Parathyroid adenoma (tissue), 2 donors: ENCODE data around the gene ARHGEF28.

Experiments used
- H2AFZ ChIP-seq: fragments of 300-600 bp; sonication (generic); one replicate; pipeline ENCODE4 v1.7.0; 2017; ENCODE audit warnings: antibody characterized with exemption, mild to moderate bottlenecking
- H3K27ac ChIP-seq: fragments of 300-600 bp; sonication (generic); one replicate; pipeline ENCODE4 v1.7.0; 2017
- H3K27me3 ChIP-seq: fragments of 300-600 bp; sonication (generic); one replicate; pipeline ENCODE4 v1.7.0; 2017; ENCODE audit warnings: low read length; ENCODE audit not compliant: control insufficient read depth, insufficient read depth
- H3K36me3 ChIP-seq: fragments of 300-600 bp; sonication (generic); one replicate; pipeline ENCODE4 v1.7.0; 2017; ENCODE audit warnings: low read length; ENCODE audit not compliant: control insufficient read depth, insufficient read depth
- H3K4me1 ChIP-seq: fragments of 300-600 bp; sonication (generic); one replicate; pipeline ENCODE4 v1.7.0; 2017; ENCODE audit warnings: control low read depth
- H3K4me2 ChIP-seq: fragments of 300-600 bp; sonication (generic); one replicate; pipeline ENCODE4 v1.7.0; 2017; ENCODE audit warnings: low read length
- H3K4me3 ChIP-seq: fragments of 300-600 bp; sonication (generic); one replicate; pipeline ENCODE4 v1.7.0; 2017; ENCODE audit warnings: low read depth, low read length
- H3K79me2 ChIP-seq: fragments of 300-600 bp; sonication (generic); one replicate; pipeline ENCODE4 v1.7.0; 2017; ENCODE audit warnings: control low read depth
- H3K9ac ChIP-seq: fragments of 300-600 bp; sonication (generic); one replicate; pipeline ENCODE4 v1.7.0; 2017; ENCODE audit warnings: mild to moderate bottlenecking
- H3K9me3 ChIP-seq: fragments of 300-600 bp; sonication (generic); one replicate; pipeline ENCODE4 v1.7.0; 2017; ENCODE audit warnings: low read length; ENCODE audit not compliant: control insufficient read depth
- TF ChIP-seq, protein P1 (sequence below): fragments of 300-600 bp; sonication (generic); IDR thresholded peaks from one replicate; pipeline ENCODE4 v1.7.0; 2017; ENCODE audit warnings: antibody characterized with exemption, mild to moderate bottlenecking
- donor health status: primary hyperparathyroidism.

Gene ARHGEF28

DNA sequence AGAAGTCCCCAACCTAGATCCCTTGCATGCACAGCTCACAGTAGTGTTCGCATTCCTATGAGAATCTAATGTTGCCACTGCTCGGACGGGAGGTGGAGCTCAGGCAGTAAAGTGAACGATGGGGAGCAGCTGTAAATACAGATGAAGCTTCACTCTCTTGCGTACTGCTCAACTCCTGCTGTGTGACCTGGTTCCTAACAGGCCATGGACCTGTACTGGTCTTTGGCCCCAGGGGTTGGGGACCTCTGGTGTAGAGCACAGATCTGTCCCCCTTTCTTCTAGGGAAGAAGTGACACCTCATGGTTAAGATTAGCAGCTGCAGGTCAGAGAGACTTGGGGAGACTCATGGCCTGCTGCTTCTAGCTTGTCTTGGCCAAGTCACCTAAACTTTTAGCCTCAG lies 7.1 kb downstream of the ARHGEF28 start:
- TF ChIP-seq, protein P1, sequence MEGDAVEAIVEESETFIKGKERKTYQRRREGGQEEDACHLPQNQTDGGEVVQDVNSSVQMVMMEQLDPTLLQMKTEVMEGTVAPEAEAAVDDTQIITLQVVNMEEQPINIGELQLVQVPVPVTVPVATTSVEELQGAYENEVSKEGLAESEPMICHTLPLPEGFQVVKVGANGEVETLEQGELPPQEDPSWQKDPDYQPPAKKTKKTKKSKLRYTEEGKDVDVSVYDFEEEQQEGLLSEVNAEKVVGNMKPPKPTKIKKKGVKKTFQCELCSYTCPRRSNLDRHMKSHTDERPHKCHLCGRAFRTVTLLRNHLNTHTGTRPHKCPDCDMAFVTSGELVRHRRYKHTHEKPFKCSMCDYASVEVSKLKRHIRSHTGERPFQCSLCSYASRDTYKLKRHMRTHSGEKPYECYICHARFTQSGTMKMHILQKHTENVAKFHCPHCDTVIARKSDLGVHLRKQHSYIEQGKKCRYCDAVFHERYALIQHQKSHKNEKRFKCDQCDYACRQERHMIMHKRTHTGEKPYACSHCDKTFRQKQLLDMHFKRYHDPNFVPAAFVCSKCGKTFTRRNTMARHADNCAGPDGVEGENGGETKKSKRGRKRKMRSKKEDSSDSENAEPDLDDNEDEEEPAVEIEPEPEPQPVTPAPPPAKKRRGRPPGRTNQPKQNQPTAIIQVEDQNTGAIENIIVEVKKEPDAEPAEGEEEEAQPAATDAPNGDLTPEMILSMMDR = no peak
- Histone ChIP-seq H3K27ac (no peak overlapping the region), H3K4me1 (no peaks in the 10 kb centered on the region), H3K27me3 (no peaks in the 10 kb centered on the region), H2AFZ (no peak overlapping the region), H3K9me3 (no peaks in the 10 kb centered on the region), H3K79me2 (no peaks in the 10 kb centered on the region), H3K9ac (no peak overlapping the region), H3K4me3 (no peak overlapping the region), H3K36me3 (no peaks in the 10 kb centered on the region), H3K4me2 (no peak overlapping the region)

DNA sequence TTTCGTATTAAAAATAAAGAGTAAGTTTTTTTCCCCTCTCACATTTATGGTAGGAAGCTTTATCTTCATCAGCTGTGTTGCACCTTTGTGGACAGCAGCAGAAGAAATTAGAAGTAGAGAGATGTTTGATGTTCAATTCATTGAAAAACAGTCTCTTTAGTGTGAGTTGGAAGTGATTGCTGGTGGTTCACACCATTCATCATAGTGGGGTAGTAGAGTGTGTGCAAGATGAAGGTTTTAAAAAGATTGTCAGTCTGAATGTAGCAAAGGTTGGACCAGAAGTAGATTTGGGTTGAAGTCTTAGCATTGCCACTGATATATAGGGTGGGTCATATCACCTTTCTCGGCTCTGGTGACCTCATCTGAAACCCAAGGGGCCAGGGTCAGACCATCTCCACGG lies 10.4 kb downstream of the ARHGEF28 start:
- no peak overlapping the region for H3K4me2 ChIP-seq
- no peak overlapping the region for H3K27ac ChIP-seq
- H2AFZ ChIP-seq = no peak overlapping the region
- H3K4me1 ChIP-seq = no peaks in the 10 kb centered on the region
- no peaks in the 10 kb centered on the region for H3K9me3 ChIP-seq
- TF ChIP-seq, protein P1 = no peak
- H3K9ac ChIP-seq = no peak overlapping the region
- H3K36me3 ChIP-seq = no peaks in the 10 kb centered on the region
- no peaks in the 10 kb centered on the region for H3K79me2 ChIP-seq
- no peak overlapping the region for H3K4me3 ChIP-seq
- H3K27me3 ChIP-seq = no peaks in the 10 kb centered on the region

DNA sequence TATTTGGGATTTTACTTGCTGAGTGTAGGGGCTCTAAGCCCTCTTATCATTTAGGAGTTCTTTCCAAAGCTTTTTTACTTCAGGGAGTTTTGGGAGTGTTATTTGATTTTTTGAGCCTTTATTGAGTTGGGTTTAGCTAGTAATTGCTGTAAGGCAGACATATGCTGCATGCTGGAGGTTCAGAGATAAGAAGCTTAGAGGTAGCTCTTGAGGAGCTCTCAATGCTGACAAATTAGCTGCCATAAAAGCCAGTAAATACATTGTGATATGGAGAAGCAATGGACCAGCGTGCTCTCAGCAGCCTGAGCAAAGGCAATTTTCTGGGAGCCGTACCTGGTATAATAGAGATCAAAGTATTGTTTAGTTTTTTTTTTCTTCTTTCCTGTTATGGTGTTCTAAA lies 11.6 kb downstream of the ARHGEF28 start:
- no peak overlapping the region for H3K4me3 ChIP-seq
- H3K9me3 ChIP-seq = no peaks in the 10 kb centered on the region
- H3K4me2 ChIP-seq = no peak overlapping the region
- H3K4me1 ChIP-seq = no peaks in the 10 kb centered on the region
- no peak overlapping the region for H2AFZ ChIP-seq
- TF ChIP-seq, protein P1 = no peak
- H3K9ac ChIP-seq = no peak overlapping the region
- no peaks in the 10 kb centered on the region for H3K36me3 ChIP-seq
- H3K27me3 ChIP-seq = no peaks in the 10 kb centered on the region
- no peak overlapping the region for H3K27ac ChIP-seq
- H3K79me2 ChIP-seq = no peaks in the 10 kb centered on the region

DNA sequence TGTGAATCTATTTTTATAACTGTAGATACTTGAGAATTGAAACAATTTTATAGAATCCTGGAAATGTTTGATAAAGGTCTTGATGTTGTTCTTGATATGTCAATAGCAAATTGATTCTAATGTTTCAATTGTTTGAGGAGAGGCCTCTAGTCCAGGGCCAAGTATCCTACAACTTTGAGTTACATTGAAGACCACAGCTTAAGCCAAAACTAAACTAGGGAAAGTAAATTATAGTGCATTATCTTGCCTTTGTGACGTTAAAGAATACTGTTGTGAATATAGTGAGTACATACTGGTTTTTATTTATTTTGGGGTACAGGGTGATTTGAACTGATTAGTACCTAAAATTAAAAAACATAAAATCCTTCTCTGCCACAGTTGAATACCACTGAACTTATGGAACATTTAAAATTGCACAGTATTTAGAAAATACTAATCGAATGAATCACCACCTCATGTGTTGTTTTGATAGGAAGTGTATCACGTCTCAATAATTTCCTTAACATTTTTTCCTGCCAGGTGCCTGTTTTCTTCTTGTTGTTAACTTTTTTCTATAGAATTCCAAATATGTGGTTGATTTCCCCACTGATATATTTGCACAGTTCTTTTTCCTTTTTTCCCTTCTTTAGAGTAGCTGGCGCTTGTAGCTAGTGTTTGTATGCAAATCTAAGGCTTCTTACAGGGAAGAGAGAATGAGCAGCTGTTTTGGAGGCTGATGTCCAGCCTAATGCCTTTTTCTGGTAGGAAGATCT lies 12.5 kb downstream of the ARHGEF28 start:
- no peak overlapping the region for H2AFZ ChIP-seq
- H3K4me3 ChIP-seq = no peak overlapping the region
- no peak overlapping the region for H3K27ac ChIP-seq
- H3K27me3 ChIP-seq = no peaks in the 10 kb centered on the region
- no peaks in the 10 kb centered on the region for H3K9me3 ChIP-seq
- H3K9ac ChIP-seq = no peak overlapping the region
- H3K4me1 ChIP-seq = no peaks in the 10 kb centered on the region
- H3K36me3 ChIP-seq = no peaks in the 10 kb centered on the region
- no peaks in the 10 kb centered on the region for H3K79me2 ChIP-seq
- H3K4me2 ChIP-seq = no peak overlapping the region
- TF ChIP-seq, protein P1 = no peak

DNA sequence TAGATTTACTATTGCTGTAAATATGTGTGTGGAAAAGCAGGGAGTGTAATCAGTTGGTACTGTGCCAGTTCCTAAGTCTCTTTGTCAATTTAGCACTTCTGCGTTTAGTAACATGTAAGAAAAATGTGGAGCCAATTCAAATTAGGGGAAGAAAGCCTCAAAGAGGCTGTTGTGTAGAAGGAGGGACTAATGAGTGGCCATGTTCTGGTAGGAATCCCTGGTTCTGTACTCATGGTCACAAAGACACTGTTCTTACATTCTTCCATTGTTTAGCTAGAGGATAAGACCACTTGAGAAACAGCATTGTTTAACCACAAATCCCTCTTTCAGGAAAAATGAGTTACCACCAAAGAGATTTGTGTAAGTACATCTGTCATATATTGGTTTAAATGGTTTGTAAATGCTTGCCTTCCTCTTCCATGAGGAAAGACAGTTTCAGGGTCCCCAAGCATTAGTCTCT lies 14.9 kb downstream of the ARHGEF28 start:
- no peaks in the 10 kb centered on the region for H3K79me2 ChIP-seq
- no peaks in the 10 kb centered on the region for H3K27me3 ChIP-seq
- no peak overlapping the region for H2AFZ ChIP-seq
- no peak overlapping the region for H3K4me3 ChIP-seq
- H3K4me2 ChIP-seq = no peak overlapping the region
- TF ChIP-seq, protein P1 = no peak
- no peak overlapping the region for H3K27ac ChIP-seq
- H3K9me3 ChIP-seq = no peaks in the 10 kb centered on the region
- no peak overlapping the region for H3K9ac ChIP-seq
- no peaks in the 10 kb centered on the region for H3K36me3 ChIP-seq
- H3K4me1 ChIP-seq = no peaks in the 10 kb centered on the region
